SK-N-SH (cell line): ENCODE measurements around the gene CLDN14.

Experiments used
- CTCF ChIP-seq: fragments of 200-600 bp; sonication (generic); IDR thresholded peaks from 2 replicates; pipeline ENCODE4 v1.6.1; 2017; ENCODE audit warnings: antibody characterized with exemption, mild to moderate bottlenecking, moderate library complexity
- YY1 ChIP-seq: IDR thresholded peaks from 2 replicates; pipeline ENCODE4 v1.4.0; 2012; ENCODE audit warnings: low read depth, mild to moderate bottlenecking
- TF ChIP-seq, protein P1 (sequence below): IDR thresholded peaks from 2 replicates; pipeline ENCODE4 v1.6.1; 2012; ENCODE audit warnings: mild to moderate bottlenecking, low read depth, low read length, moderate library complexity

DNA sequence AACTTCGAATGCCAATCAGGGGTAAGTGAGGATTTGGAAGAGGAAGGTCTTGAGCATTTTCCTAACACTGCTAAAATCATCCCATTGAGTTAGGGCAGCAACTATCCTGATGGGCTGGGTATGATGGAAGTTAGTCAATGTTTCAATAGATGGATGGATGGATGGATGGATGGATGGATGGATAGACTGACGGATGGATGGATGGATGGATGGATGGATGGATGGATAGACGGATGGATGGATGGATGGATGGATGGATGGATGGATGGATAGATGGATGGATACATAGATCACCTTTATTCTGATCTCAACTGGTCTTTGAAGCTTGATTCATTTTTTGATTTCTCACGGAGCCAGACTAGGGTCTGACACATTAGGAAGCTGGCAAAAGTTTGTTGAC is 2.3 kb upstream of the CLDN14 start:
- TF ChIP-seq, protein P1, sequence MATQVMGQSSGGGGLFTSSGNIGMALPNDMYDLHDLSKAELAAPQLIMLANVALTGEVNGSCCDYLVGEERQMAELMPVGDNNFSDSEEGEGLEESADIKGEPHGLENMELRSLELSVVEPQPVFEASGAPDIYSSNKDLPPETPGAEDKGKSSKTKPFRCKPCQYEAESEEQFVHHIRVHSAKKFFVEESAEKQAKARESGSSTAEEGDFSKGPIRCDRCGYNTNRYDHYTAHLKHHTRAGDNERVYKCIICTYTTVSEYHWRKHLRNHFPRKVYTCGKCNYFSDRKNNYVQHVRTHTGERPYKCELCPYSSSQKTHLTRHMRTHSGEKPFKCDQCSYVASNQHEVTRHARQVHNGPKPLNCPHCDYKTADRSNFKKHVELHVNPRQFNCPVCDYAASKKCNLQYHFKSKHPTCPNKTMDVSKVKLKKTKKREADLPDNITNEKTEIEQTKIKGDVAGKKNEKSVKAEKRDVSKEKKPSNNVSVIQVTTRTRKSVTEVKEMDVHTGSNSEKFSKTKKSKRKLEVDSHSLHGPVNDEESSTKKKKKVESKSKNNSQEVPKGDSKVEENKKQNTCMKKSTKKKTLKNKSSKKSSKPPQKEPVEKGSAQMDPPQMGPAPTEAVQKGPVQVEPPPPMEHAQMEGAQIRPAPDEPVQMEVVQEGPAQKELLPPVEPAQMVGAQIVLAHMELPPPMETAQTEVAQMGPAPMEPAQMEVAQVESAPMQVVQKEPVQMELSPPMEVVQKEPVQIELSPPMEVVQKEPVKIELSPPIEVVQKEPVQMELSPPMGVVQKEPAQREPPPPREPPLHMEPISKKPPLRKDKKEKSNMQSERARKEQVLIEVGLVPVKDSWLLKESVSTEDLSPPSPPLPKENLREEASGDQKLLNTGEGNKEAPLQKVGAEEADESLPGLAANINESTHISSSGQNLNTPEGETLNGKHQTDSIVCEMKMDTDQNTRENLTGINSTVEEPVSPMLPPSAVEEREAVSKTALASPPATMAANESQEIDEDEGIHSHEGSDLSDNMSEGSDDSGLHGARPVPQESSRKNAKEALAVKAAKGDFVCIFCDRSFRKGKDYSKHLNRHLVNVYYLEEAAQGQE: no peak
- TF ChIP-seq CTCF (no peak), YY1 (no peak)
